HG02885 (cell line): ENCODE results near the gene ANO5.

Experiments
- ATAC-seq: cut with Tn5 transposase; IDR thresholded peaks from one replicate; pipeline ENCODE4 v1.9.1; 2021; ENCODE audit warnings: mild to moderate bottlenecking; ENCODE audit not compliant: unreplicated experiment, poor library complexity

ANO5 gene, protein sequence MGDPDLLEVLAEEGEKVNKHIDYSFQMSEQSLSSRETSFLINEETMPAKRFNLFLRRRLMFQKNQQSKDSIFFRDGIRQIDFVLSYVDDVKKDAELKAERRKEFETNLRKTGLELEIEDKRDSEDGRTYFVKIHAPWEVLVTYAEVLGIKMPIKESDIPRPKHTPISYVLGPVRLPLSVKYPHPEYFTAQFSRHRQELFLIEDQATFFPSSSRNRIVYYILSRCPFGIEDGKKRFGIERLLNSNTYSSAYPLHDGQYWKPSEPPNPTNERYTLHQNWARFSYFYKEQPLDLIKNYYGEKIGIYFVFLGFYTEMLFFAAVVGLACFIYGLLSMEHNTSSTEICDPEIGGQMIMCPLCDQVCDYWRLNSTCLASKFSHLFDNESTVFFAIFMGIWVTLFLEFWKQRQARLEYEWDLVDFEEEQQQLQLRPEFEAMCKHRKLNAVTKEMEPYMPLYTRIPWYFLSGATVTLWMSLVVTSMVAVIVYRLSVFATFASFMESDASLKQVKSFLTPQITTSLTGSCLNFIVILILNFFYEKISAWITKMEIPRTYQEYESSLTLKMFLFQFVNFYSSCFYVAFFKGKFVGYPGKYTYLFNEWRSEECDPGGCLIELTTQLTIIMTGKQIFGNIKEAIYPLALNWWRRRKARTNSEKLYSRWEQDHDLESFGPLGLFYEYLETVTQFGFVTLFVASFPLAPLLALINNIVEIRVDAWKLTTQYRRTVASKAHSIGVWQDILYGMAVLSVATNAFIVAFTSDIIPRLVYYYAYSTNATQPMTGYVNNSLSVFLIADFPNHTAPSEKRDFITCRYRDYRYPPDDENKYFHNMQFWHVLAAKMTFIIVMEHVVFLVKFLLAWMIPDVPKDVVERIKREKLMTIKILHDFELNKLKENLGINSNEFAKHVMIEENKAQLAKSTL

DNA sequence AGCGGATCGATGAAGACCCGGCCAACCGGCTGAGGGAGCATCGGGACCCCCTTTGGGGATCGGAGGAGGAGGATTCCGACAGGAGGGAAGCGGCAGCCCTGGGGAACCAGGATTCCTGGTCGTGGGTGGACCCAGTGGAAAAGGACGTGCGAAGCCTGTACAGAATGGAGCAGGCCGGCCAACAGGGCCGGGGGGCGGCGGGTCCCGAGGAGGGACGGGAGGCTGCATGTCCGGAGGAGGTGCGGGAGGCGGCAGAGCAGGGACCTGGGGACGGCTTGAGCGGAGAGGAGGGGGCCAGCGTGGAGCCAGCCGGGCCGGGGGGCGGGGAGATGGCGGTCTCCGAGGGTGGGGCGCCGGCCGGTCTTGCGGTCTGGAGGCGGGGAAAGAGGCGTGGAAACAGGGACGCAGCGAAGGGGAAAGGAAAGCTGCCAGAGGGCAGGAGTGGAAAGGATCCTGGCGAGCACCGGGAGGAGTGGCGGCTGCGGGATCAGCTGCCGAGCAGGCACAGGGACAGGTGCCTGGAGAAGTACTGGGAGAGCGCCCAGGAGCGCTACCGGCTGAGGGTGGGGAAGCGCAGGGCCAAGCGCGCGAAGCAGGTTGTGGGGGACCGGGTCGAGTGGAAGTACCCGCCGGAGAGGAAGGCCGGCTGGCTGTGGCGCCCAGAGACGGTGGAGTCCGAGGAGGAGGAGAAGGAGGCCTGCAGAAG lies at the start of gene ANO5:
TSS of gene ANO5 (plus strand) at position 444 of the 706 bp plus-strand sequence. CDS start 408 bp downstream, outside the sequence.
- peak; percentile 42 for ATAC-seq

GRCh38 chr11:22151649-22152197 lies 41.2 kb upstream of the ANO5 start:
- ATAC-seq, result no peak

- ATAC-seq, result no peak
Observed at GRCh38 chr11:22157531-22157930, 35.4 kb upstream of the ANO5 start.

GRCh38 chr11:22161489-22161888 lies 31.4 kb upstream of the ANO5 start:
- ATAC-seq, result no peak

DNA sequence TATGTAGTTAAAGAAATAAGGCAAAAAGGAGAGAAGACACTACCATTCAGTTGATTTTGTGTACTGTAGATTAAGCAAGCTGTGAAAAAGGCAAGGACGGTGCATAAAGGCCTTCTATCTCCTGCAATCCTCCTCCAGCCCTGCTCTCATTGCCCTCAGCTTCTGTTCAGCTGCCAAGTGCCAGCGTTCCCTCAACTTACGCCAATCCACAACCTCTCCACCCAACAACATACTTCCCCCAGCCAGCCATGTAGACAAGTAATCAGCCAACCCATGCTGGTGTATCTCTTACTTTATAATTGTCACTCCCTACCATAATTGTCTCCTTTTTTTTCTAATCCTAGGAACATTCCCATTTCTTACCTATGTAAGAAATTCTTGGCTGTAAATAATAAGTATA lies 30.1 kb upstream of the ANO5 start:
- peak; percentile 4 for ATAC-seq

DNA sequence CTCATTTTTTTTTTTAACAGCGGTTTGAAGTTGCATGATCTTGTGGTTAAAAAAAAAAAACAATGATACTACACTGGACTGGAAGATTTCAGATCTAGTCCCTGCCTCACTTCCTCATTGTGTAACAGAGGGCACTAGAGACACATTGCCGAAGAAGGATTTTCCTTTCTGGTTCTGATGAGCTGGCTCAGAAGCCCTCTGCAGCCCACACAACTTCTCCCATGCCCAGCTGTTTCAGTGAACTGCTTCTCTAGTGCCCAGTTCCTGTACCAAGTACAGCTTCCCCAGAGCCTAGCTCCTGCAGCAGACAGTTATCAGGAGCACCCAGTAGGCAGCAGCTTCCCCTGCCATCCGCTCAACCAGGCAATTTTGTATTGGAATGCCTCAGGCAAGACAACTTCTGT lies 29.5 kb upstream of the ANO5 start:
- peak; percentile 44 for ATAC-seq

GRCh38 chr11:22165087-22165486 lies 27.8 kb upstream of the ANO5 start:
- ATAC-seq, result no peak

- ATAC-seq, result no peak
Observed at GRCh38 chr11:22165759-22166513, 26.9 kb upstream of the ANO5 start.

DNA sequence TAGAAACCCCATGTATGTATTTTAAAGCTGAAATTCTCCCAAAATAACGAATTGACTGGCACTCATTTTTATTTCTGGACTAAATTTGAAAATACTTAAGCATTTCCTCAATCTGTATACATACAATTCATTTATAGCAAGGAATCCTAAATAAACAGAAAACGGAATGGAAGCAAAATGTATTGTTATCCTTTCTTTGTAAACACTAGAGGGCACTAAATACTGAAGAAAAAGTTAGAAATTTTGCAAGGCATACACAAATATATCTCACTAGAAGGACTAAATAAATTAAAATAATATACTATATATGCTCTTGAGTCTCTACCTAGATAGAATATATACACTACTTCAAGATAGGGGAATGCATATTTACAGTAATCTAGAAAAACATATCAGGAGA lies 23.1 kb upstream of the ANO5 start:
- ATAC-seq, result peak; percentile 60

- ATAC-seq, result no peak
Observed at GRCh38 chr11:22173532-22173931, 19.4 kb upstream of the ANO5 start.

GRCh38 chr11:22177186-22177585 lies 15.7 kb upstream of the ANO5 start:
- no peak for ATAC-seq

DNA sequence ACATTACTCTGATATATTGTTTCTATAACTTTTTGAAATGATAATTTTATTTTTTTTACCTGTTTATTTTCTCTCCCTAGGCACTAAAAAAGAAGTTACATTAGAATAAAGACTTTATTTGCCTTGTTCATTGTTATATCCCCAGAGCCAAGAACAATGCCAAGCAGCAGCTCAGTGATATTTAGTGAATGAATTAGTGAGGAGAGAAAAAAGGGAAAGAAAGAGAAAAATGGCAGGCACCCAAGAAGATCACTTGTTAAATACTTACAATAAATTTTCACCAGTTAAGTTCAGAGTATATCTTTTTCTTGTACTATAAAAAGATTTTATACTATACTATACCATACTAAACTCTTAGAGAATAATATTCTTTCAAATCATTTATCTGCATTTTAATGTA lies 13.3 kb upstream of the ANO5 start:
- ATAC-seq, result no peak

DNA sequence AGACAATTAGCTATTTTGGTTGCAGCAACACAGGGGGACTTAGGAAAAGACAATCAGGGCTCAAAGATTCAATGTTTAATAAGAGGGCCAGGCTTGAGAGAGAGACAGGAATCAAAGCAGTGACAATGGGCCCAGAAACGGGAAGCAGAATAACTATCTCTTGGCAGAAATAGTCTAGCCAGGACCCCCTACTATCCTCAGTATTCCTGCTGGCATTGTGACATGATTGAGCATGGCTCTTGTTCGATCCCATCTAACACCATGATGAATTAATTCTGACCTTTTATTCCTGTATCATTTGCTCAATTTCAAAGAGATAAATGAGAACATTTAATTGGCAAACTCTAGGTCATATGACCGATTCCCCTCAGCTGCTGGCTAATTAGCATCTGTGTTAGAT lies 12.8 kb upstream of the ANO5 start:
- ATAC-seq, result no peak

GRCh38 chr11:22189660-22190059 lies 3.2 kb upstream of the ANO5 start:
- ATAC-seq, result no peak

- no peak for ATAC-seq
Observed at GRCh38 chr11:22190827-22191463, 1.9 kb upstream of the ANO5 start.

- ATAC-seq, result no peak
Observed at GRCh38 chr11:22192289-22192641, 620 bp upstream of the ANO5 start.

DNA sequence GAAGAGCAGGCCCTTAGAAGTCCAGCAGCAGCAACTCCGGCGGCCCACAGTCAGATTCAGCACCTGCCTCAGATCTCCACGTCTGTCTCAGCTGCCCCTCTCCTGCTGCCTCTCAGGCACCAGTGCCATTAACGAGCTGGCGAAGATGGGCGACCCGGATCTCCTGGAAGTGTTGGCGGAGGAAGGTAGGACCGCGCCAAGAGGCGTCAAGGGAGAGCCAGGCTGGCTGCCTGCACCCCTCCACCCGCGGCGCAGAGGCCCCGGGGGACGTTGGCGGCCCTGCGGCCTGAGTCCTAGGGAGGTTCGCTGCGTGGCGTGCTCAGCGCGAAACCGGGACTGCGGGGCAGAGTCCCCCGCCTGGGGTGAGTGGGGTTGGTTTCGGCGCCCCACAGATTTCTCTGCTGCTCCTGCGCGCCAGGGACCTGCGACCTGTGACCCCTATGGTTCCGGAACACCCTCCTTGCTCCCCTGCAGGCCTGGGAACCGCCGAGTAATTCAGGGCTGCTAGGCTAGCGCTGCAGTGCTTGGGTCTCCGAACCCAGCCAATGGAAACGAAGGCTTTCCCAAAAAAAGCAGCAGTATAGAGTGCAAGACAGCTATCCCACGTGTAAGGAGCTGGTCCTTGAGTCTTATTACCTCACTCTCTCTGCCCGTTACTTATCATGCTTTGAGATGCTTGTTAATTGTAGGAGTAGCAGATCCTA lies 615 bp downstream of the ANO5 start:
- peak; percentile 45 for ATAC-seq

GRCh38 chr11:22194306-22194705 lies 1.4 kb downstream of the ANO5 start:
- ATAC-seq, result no peak

DNA sequence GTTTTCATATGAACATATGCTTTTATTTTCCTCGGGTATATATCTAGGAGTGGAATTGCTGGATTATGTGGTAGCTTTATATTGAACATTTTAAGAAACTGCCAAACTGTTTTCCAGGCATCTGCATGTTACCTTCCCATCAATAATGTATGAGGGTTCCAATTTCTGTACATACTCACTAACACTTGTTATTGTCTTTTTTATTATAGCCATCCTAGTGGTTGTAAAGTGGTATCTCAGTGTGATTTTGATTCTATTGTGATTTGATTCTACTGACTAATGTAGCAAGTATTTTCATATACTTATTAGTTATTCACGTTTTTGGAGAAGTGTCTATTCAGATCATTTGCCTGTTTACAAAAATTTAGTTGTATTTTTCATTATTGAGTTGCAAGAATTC lies 2.0 kb downstream of the ANO5 start:
- no peak for ATAC-seq
